ENCODE data around the gene ASB13.

ASB13 gene

GRCh38 chr10:5589661-5590511, 76.5 kb downstream of the ASB13 start:
- TF ChIP-seq CTCF (conservative IDR thresholded peaks at IDR 0.05) = no peak
- H3K27ac ChIP-seq = no peak overlapping the region

GRCh38 chr10:5589011-5589660, 77.3 kb downstream of the ASB13 start:
- H3K27ac ChIP-seq = no peak overlapping the region
- TF ChIP-seq CTCF (conservative IDR thresholded peaks at IDR 0.05) = no peak

Measured in VCaP (cell line).